ENCODE data around the gene NTHL1.

Gene NTHL1

DNA sequence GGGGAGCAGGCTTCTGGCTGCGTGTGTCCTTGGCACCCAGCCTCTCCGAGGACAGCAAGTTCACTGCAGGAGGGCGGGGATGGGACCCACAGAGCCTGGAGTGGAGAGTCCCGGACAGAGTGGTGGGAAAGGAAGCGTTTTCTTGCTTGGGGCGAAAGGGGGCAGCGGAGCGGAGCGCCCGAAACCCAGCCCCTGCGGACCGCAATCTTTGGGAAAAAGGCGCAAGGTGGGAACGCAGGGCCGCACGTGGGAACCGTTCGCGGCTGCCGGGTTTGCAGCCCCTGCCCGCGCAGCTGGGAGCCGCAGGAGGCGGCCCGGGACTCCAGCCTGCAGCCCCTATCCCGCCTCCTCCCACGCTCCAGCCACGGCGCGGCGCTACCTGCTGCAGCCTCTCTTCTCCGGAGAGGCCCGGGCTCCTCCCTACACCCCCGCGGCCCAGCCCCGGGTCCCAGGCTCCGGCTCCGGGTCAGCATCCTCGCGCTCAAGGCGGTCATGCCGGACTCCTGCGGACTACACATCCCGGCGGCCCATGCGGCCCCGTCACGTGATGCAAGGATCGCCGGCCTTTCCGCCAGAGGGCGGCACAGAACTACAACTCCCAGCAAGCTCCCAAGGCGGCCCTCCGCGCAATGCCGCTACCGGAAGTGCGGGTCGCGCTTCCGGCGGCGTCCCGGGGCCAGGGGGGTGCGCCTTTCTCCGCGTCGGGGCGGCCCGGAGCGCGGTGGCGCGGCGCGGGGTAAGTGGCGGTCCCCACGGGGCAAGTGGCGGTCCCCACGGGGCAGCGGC is at the start of gene NTHL1, which contains the start of gene TSC2:
Gene NTHL1, minus strand, starts transcription at position 505 of the 786 bp plus-strand sequence. Its CDS starts 11 bp downstream, at position 494.
Gene TSC2, plus strand, starts transcription at position 656 of the 786 bp plus-strand sequence. CDS start 631 bp downstream, outside the sequence.
- DNase-seq, result peak; percentile 84

GRCh38 chr16:2096853-2097595 is 49.4 kb upstream of the NTHL1 start:
- DNase-seq, result no peak

GRCh38 chr16:2095918-2096582 is 48.4 kb upstream of the NTHL1 start:
- DNase-seq, result no peak

- no peak for DNase-seq
These were observed 47.8 kb upstream of the NTHL1 start for GRCh38 chr16:2095315-2095853.

DNA sequence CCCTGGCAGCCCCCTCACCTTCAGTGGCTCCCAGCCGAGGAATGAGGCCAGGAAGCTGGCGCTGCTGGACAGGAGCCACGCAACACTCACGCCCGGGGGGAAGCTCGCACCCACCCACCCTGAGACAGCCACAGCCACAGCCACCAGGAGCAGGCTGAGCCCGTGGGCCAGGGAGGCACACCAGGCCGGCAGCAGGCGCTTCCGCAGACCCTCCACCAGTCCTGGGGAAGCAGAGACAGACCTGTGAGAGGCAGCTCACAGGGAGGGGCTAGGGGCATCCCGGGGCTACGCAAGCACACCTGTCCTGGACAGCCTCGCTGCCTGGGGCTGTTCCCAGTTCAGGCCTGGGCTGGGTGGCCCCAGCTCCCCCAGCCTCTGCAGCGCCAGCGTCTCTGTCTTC is 46.2 kb upstream of the NTHL1 start:
- DNase-seq, result no peak

DNA sequence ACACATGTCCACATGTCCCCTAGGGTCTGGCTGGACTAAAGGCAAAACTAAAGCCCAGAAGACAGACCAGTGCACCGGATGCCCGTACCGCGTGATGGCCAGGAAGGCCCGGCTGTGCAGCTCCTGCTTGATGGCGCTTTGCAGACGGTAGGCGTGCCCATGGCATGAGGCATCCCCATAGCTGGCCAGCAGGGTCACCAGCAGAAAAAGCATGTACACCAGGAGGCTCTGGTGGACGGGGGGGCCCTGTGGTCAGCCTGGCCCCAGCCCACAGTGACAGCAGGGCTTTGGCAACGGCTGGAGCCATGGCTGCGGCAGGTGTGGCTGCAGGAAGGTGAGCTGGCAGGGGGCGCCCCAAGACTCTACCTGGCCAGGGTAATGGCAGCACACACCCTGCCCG is 45.2 kb upstream of the NTHL1 start:
- no peak for DNase-seq

GRCh38 chr16:2092256-2092620 is 44.6 kb upstream of the NTHL1 start:
- DNase-seq, result no peak

GRCh38 chr16:2091547-2092255 is 44.1 kb upstream of the NTHL1 start:
- no peak for DNase-seq

- DNase-seq, result no peak
These were observed 43.3 kb upstream of the NTHL1 start for GRCh38 chr16:2090777-2091546.

- DNase-seq, result no peak
These were observed 42.8 kb upstream of the NTHL1 start for GRCh38 chr16:2090481-2090776.

DNA sequence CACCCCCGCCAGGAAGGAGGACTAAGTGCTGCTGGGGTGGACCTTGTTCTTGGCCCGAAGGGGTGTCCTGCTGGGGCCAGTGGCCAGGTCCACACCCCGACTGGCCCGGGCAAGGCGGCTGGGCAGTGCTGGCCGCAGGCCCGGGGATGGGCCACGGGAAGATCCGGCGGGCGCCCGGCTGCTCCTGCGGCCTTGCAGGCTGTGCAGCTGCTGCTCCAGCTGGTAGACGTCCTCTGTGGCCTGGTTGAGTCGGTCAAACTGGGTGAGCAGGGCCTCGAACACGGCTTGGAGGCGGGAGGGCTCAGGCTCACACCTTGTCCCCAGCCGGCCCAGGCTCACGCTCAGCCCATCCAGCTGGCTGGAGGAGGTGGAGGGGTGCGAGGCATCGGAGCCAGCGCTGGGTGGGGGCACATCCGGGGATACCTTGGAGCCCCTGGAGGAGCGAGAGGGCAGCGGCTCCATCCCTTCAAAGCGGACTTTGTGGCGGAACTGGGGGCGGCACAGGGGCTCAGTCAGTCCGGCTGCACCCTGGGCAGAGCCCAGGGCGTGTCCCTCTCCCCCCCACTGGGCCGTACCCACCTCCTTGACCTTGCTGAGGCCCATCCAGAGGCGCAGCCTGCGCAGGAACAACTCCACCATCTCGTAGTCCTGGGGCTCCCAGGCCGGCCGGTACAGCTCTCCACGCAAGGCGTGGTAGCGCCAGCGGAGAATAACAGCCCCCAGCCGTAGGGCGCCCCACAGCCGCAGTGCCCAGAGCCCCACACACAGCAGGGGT is 42.3 kb upstream of the NTHL1 start:
- no peak for DNase-seq

DNA sequence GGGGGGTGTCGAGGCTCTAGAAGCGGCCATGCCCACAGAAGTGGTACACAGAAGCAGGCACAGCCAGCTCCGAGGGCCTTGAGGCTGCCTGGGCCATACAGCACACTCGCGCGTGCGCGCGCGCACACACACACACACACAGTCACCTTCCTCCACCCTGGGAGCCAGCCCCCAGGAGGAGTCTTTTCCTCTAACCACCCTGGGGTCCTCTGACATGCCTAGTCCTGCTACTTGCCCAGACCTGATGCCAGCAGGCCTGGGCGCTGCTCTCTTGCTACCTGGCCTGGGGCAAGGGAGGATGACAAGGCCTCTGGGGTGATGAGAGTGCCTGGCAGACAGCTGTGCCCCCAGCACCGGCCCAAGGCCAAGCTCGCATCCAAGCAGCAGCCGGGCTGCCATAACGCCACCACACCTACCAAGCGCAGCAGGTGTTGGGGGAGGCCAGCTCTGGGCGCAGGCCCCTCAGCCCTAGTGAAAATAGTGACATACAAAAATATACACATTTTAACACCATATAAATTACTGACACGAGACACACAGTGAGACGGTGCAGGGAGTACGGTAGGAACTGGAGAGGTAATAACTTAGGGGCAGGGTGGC is 41.2 kb upstream of the NTHL1 start:
- no peak for DNase-seq

GRCh38 chr16:2087748-2088631 is 40.4 kb upstream of the NTHL1 start:
- no peak for DNase-seq

- DNase-seq, result no peak
These were observed 39.4 kb upstream of the NTHL1 start for GRCh38 chr16:2086812-2087747.

GRCh38 chr16:2086106-2086742 is 38.6 kb upstream of the NTHL1 start:
- no peak for DNase-seq

GRCh38 chr16:2085669-2086068 is 38.0 kb upstream of the NTHL1 start:
- no peak for DNase-seq

- no peak for DNase-seq
These were observed 37.4 kb upstream of the NTHL1 start for GRCh38 chr16:2084895-2085625.
